ENCODE results near the gene NKIRAS1.
"Not testable (repeated sequence)": the region's sequence is repeated elsewhere in the genome, so short reads cannot be mapped to it uniquely, and the experiment has no call there.

Gene NKIRAS1

DNA sequence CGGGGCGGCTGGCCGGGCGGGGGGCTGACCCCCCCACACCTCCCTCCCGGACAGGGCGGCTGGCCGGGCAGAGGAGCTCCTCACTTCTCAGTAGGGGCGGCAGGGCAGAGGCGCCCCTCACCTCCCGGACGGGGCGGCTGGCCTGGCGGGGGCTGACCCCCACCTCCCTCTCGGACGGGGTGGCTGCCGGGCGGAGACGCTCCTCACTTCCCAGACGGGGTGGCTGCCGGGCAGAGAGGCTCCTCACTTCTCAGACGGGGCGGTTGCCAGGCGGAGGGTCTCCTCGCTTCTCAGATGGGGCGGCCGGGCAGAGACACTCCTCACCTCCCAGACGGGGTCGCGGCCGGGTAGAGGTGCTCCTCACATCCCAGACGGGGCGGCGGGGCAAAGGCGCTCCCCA lies 45.4 kb downstream of the NKIRAS1 start:
- DNase-seq (ENCODE audit: low read depth in 1 of 2, low spot score in 1 of 2): not testable (repeated sequence)

GRCh38 chr3:23870663-23871043 lies 46.1 kb downstream of the NKIRAS1 start:
- DNase-seq (ENCODE audit: low read depth in 1 of 2, low spot score in 1 of 2): not testable (repeated sequence)

GRCh38 chr3:23869977-23870662 lies 46.7 kb downstream of the NKIRAS1 start:
- no peak for DNase-seq (ENCODE audit: low read depth in 1 of 2, low spot score in 1 of 2)

GRCh38 chr3:23867838-23868237 lies 49.0 kb downstream of the NKIRAS1 start:
- DNase-seq (ENCODE audit: low read depth in 1 of 2, low spot score in 1 of 2): no peak

- DNase-seq (ENCODE audit: low read depth in 1 of 2, low spot score in 1 of 2): no peak
These were observed 49.4 kb downstream of the NKIRAS1 start for GRCh38 chr3:23867400-23867799.

- DNase-seq (ENCODE audit: low read depth in 1 of 2, low spot score in 1 of 2): no peak
These were observed 51.0 kb downstream of the NKIRAS1 start for GRCh38 chr3:23865595-23866396.

DNA sequence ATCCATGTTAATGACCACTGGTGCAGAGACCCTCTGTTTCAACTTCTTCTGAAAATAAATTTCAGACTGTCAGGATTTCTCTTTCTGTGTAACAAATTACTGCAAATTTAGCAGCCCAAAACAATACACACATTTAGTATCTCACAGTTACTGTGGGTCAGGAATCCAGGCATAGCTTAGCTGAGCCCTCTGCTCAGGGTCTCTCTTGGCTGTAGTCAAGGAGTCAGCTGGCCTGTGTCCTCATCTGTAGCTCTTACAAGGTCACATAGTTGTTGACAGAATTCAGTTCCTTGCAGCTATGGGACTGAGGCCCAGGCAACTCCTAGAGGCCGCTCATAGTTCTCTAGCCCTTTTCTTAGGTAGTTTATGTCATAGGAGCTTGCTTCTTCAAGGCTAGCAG lies 51.9 kb downstream of the NKIRAS1 start:
- DNase-seq (ENCODE audit: low read depth in 1 of 2, low spot score in 1 of 2): no peak

DNA sequence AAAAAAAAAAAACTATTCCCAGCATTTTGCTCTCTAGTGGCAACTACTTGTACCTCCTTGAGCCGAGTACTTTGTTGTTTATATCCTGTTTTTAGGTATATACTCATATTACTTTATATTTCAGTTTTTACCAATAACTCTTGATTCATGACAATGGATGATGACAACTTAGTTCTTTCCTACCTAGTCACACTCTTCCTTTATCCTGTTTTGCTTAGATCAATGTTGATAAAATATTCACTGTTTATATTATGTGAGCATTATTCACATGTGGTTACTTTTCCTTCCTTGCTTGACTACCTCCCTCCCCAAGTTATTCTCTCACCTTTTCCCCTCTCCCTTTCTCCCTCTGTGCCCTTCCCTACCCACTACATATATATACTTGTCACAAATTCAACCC lies 53.7 kb downstream of the NKIRAS1 start:
- DNase-seq (ENCODE audit: low read depth in 1 of 2, low spot score in 1 of 2): no peak

DNA sequence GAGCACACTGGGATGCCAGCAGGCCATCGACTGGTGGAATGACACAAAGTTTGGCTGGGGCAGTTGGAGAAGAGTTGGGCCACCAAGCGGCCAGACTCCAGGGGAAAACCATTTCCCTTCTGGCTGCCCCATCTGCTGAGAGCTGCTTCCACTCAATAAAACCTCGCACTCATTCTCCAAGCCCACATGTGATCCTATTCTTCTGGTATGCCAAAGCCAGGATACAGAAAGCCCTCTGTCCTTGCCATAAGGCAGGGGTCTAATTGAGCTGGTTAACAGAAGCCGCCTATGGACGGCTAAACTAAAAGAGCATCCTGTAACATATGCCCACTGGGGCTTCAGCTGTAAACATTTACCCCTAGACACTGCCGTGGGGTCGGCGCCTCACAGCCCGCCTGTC lies 55.1 kb downstream of the NKIRAS1 start:
- no peak for DNase-seq (ENCODE audit: low read depth in 1 of 2, low spot score in 1 of 2)

- DNase-seq (ENCODE audit: low read depth in 1 of 2, low spot score in 1 of 2): no peak
These were observed 56.9 kb downstream of the NKIRAS1 start for GRCh38 chr3:23859839-23860382.

GRCh38 chr3:23859012-23859743 lies 57.6 kb downstream of the NKIRAS1 start:
- no peak for DNase-seq (ENCODE audit: low read depth in 1 of 2, low spot score in 1 of 2)

- DNase-seq (ENCODE audit: low read depth in 1 of 2, low spot score in 1 of 2): no peak
These were observed 60.5 kb downstream of the NKIRAS1 start for GRCh38 chr3:23856286-23856685.

DNA sequence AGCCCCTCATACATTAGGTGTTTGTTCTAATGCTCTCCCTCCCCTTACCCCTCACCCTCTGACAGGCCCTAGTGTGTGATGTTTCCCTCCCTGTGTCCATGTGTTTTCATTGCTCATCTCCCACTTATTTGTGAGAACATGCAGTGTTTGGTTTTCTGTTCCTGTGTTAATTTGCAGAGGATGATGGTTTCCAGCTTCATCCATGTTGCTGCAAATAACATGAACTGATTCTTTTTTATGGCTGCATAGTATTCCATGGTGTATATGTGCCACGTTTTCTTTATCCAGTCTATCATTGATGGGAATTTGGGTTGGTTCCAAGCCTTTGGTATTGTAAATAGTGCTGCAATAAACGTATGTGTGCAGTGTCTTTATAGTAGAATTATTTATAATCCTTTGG lies 67.3 kb downstream of the NKIRAS1 start:
- DNase-seq (ENCODE audit: low read depth in 1 of 2, low spot score in 1 of 2): not testable (repeated sequence)

DNA sequence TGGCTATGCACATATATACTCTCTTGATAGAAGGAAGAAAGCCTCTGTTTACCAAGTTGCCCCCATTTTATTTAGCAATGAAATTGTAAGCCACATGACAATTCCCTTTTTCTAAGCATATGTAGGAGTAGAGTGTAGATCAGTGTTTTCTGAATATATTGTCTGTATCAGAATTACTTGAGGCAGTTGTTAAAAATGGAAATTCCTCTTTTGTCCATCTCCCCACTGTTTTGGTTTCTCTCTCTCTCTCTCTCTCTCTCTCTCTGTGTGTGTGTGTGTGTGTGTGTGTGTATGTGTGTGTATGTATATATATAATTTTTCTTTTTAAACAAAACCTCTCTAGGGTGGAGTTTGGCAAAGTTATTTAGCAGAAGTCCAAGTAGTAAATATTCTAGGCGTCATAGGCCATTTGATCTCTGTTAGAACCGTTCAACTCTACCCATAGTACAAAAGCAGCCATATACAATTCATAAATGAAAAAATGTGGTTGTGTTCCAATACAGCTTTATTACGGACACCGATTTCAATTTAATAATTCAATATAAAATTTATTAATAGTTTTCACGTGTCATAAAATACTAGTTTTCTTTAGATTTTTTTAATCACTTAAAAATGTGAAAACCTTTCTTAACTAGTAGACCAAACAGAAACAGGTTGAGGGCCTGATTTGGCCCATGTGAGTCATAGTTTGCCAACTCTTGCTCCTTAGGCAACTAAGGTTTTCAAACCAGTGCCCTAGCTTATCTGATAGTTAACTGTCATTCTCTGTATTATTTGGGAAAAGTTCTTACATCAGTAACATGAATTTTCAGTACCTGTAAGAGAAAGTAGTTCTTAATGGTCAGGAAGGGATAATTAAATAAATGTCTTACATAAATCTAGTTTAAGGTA lies 71.2 kb downstream of the NKIRAS1 start:
- DNase-seq (ENCODE audit: low read depth in 1 of 2, low spot score in 1 of 2): no peak

DNA sequence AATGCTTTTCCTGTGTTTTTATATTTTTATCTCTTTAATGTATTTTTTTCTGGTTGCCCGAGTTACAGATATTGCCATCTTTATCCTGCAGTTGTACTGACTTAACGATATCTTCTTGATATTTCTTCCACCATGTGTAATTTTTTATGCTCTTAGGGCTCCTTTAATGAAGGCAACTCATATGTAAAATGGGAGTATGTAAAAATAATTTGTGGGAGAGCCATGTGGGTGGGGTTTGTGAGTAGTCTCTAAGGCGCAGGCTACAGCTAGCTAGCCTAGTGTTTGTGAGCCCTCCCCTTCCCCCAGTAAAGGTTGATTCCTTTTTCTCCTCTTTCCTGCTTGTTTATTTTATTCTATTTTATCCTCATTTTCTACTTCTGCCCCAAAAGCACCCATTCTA lies 72.9 kb downstream of the NKIRAS1 start:
- DNase-seq (ENCODE audit: low read depth in 1 of 2, low spot score in 1 of 2): no peak

Measured in activated T-helper 1 cell treated with anti-CD3 and anti-CD28 coated beads, Interleukin-2, amount 50 U/mL, for 16 hours (primary cell).